Astrocyte of the cerebellum (primary cell): Measurements from ENCODE around the gene SMC2.

ENCODE experiments used
- DNase-seq: peaks from one replicate; pipeline ENCODE4 v3.0.0-alpha.2; 2011; ENCODE audit warnings: low read depth
- H3K4me3 ChIP-seq: 2 replicates; pipeline ENCODE4 v1.5.1; 2011; ENCODE audit warnings: mild to moderate bottlenecking, low read depth, low read length, moderate library complexity
- CTCF ChIP-seq: IDR thresholded peaks from 2 replicates; pipeline ENCODE4 v1.5.1; 2012; ENCODE audit warnings: low read length, low read depth, moderate library complexity, mild to moderate bottlenecking; ENCODE audit errors: missing control alignments
- in situ Hi-C: cut with HindIII; loops from 2 replicates; pipeline ENCODE4 v1.10.0; 2017; ENCODE audit warnings: low sequenced_read_pairs

SMC2 gene

GRCh38 chr9:104087894-104088293, 6.2 kb upstream of the SMC2 start:
- in situ Hi-C loops: no loop called here
- H3K4me3 ChIP-seq: no peak overlapping the region
- no peak for DNase-seq
- TF ChIP-seq CTCF: no peak

- in situ Hi-C loops: no loop called here
- no peak for DNase-seq
- TF ChIP-seq CTCF: no peak
- H3K4me3 ChIP-seq: no peak overlapping the region
These were observed 5.7 kb upstream of the SMC2 start for GRCh38 chr9:104088416-104088815.

GRCh38 chr9:104090578-104090977, 3.5 kb upstream of the SMC2 start:
- in situ Hi-C loops: no loop called here
- no peak overlapping the region for H3K4me3 ChIP-seq
- no peak for DNase-seq
- TF ChIP-seq CTCF: no peak

- H3K4me3 ChIP-seq: no peak overlapping the region
- no peak for TF ChIP-seq CTCF
- DNase-seq: peak; percentile 18
- in situ Hi-C loops: no loop called here
These were observed 3.0 kb upstream of the SMC2 start for GRCh38 chr9:104091116-104091515.

- DNase-seq: peak; percentile 46
- in situ Hi-C loops: no loop called here
These were observed 2.4 kb upstream of the SMC2 start for GRCh38 chr9:104091708-104092107.

GRCh38 chr9:104092192-104092591, 1.9 kb upstream of the SMC2 start:
- in situ Hi-C loops: no loop called here

More at GRCh38 chr9:104091708-104092107, 2.4 kb upstream of the SMC2 start:
- peak; percentile 56 for TF ChIP-seq CTCF
- no peak overlapping the region for H3K4me3 ChIP-seq

More at GRCh38 chr9:104092192-104092591, 1.9 kb upstream of the SMC2 start:
- no peak for TF ChIP-seq CTCF
- DNase-seq: no peak
- H3K4me3 ChIP-seq: no peak overlapping the region
